Neutrophil (primary cell): Measurements from ENCODE around the gene PDK2.

Source experiments
- H3K27ac ChIP-seq: fragments of 200-600 bp; sonication (generic); 2 replicates; pipeline ENCODE4 v1.5.1; 2016; ENCODE audit warnings: mild to moderate bottlenecking, moderate library complexity
- H3K27me3 ChIP-seq: fragments of 200-600 bp; sonication (generic); 2 replicates; pipeline ENCODE4 v1.6.0; 2016; ENCODE audit warnings: mild to moderate bottlenecking
- H3K36me3 ChIP-seq: fragments of 200-600 bp; sonication (generic); 2 replicates; pipeline ENCODE4 v1.5.1; 2017
- H3K4me1 ChIP-seq, 2 experiments: fragments of 200-600 bp in 1 of 2; sonication (generic) in 1 of 2; 1 replicate in 1 of 2; 2 replicates in 1 of 2; pipeline versions ENCODE4 v1.5.1 to v1.6.1; 2013 to 2016; ENCODE audit warnings: low read depth in 1 of 2, low read length in 1 of 2, mild to moderate bottlenecking in 1 of 2, moderate library complexity in 1 of 2; ENCODE audit not compliant: control insufficient read depth in 1 of 2, insufficient read depth in 1 of 2
- H3K4me3 ChIP-seq, 2 experiments: fragments of 200-600 bp in 1 of 2; sonication (generic) in 1 of 2; 1 replicate in 1 of 2; 2 replicates in 1 of 2; pipeline ENCODE4 v1.5.1; 2013 to 2016; ENCODE audit warnings: low read depth in 1 of 2, low read length in 1 of 2, mild to moderate bottlenecking in 1 of 2, moderate library complexity in 1 of 2
- H3K9me3 ChIP-seq: fragments of 200-600 bp; sonication (generic); 2 replicates; pipeline ENCODE4 v1.5.1; 2016
- CTCF ChIP-seq: fragments of 200-600 bp; sonication (generic); IDR thresholded peaks from 2 replicates; pipeline ENCODE4 v1.5.1; 2016; ENCODE audit warnings: antibody characterized with exemption

Gene PDK2

GRCh38 chr17:50161023-50161910, 66.1 kb downstream of the PDK2 start:
- TF ChIP-seq CTCF, result peak; percentile 99
- H3K27me3 ChIP-seq, result peaks cover 9% of the 10 kb centered on the region
- H3K27ac ChIP-seq, result peak overlapping the region; percentile 40
- H3K4me1 ChIP-seq, result peaks cover 13 to 14% of the 10 kb centered on the region in 2 experiments
- H3K9me3 ChIP-seq, result no peaks in the 10 kb centered on the region
- H3K36me3 ChIP-seq, result no peaks in the 10 kb centered on the region
- H3K4me3 ChIP-seq, result peak overlapping the region; percentile 68 to 75
